HL-60 (cell line): ENCODE results near the gene HEMK1.
A peak's percentile ranks its signal among the peaks of the same experiment; 100 is the strongest.

Experiments used
- DNase-seq, 2 experiments: peaks; one replicate each; pipeline ENCODE4 v3.0.0-alpha.2; 2010 to 2020; ENCODE audit warnings: low read depth in 1 of 2, low spot score in 1 of 2
- H3K27ac ChIP-seq: fragments of 250-450 bp; sonication (Bioruptor Pico); replicated peaks from 2 replicates; pipeline ENCODE4 v1.5.1; 2020; ENCODE audit warnings: mild to moderate bottlenecking, moderate library complexity
- H3K27me3 ChIP-seq: fragments of 250-450 bp; sonication (Bioruptor Pico); 2 replicates; pipeline ENCODE4 v1.5.1; 2021; ENCODE audit warnings: mild to moderate bottlenecking, moderate library complexity; ENCODE audit not compliant: insufficient read depth, poor library complexity, severe bottlenecking
- H3K4me3 ChIP-seq: replicated peaks from 2 replicates; pipeline ENCODE4 v1.5.1; 2011; ENCODE audit warnings: mild to moderate bottlenecking, control low read depth, low read length; ENCODE audit not compliant: insufficient read depth
- GABPA ChIP-seq: IDR thresholded peaks from 2 replicates; pipeline ENCODE4 v1.6.1; 2012; ENCODE audit warnings: low read depth
- POLR2AphosphoS5 ChIP-seq: IDR thresholded peaks from 2 replicates; pipeline ENCODE4 v1.6.1; 2012; ENCODE audit warnings: low read depth
- SPI1 ChIP-seq: IDR thresholded peaks from 2 replicates; pipeline ENCODE4 v1.6.1; 2012; ENCODE audit warnings: low read depth, mild to moderate bottlenecking, borderline replicate concordance
- TF ChIP-seq, protein P1 (sequence below): IDR thresholded peaks from 2 replicates; pipeline ENCODE4 v1.6.1; 2012; ENCODE audit warnings: low read depth; ENCODE audit not compliant: insufficient replicate concordance
- TF ChIP-seq, protein P2 (sequence below): IDR thresholded peaks from one replicate; pipeline ENCODE4 v1.5.1; 2011; ENCODE audit warnings: low read length, control low read depth, inconsistent platforms; ENCODE audit not compliant: insufficient read depth

The HEMK1 gene

DNA sequence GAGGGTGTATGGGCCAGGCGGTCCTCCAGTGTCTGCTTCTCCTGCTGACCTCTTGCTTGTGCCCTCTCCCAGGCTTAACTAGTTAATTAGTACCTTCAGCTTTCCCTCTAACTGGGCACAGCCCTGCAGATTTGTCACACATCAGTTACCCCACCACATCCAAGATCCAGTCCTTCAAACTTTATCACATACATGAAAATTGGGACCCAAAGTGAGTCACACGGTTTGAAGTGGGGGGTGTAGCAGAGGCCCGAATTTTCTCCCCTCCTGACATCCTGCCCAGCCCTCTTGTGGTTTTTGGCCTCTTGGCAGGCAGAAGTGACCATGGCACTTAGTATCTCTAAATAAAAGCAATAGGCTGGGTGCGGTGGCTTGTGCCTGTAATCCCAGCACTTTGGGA, 51.5 kb downstream of the HEMK1 start:
- no peaks in the 10 kb centered on the region for H3K27me3 ChIP-seq
- DNase-seq, result peak in 1 of 2 experiments; percentile 63
- TF ChIP-seq, protein P1, sequence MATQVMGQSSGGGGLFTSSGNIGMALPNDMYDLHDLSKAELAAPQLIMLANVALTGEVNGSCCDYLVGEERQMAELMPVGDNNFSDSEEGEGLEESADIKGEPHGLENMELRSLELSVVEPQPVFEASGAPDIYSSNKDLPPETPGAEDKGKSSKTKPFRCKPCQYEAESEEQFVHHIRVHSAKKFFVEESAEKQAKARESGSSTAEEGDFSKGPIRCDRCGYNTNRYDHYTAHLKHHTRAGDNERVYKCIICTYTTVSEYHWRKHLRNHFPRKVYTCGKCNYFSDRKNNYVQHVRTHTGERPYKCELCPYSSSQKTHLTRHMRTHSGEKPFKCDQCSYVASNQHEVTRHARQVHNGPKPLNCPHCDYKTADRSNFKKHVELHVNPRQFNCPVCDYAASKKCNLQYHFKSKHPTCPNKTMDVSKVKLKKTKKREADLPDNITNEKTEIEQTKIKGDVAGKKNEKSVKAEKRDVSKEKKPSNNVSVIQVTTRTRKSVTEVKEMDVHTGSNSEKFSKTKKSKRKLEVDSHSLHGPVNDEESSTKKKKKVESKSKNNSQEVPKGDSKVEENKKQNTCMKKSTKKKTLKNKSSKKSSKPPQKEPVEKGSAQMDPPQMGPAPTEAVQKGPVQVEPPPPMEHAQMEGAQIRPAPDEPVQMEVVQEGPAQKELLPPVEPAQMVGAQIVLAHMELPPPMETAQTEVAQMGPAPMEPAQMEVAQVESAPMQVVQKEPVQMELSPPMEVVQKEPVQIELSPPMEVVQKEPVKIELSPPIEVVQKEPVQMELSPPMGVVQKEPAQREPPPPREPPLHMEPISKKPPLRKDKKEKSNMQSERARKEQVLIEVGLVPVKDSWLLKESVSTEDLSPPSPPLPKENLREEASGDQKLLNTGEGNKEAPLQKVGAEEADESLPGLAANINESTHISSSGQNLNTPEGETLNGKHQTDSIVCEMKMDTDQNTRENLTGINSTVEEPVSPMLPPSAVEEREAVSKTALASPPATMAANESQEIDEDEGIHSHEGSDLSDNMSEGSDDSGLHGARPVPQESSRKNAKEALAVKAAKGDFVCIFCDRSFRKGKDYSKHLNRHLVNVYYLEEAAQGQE, result no peak
- TF ChIP-seq POLR2AphosphoS5, result peak; percentile 8; the same call in 1 of the 2 replicates
- peak overlapping the region; percentile 11 for H3K4me3 ChIP-seq
- peak overlapping the region; percentile 99 for H3K27ac ChIP-seq

DNA sequence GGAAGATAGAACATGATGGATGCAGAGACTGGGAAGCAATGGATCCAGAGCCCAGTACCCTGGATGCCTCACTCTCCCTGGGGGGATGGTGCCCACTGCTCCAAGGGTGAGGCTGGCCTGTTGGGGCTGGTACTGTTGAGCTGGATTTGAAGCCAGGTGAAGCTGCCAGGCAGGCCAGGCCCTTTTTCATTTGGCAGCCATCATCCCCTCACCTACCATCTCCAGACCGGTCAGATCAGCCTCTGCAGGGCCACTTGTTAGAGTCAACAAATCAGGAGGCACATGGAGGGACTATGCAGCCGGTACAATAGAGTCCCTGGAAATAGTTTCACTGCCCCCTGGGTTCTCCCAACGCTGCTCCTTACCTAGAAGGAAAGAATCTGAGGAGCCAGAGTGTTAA, 53.6 kb downstream of the HEMK1 start:
- H3K27ac ChIP-seq, result peak overlapping the region; percentile 25
- no peak overlapping the region for H3K4me3 ChIP-seq
- H3K27me3 ChIP-seq, result no peaks in the 10 kb centered on the region
- TF ChIP-seq GABPA (no peak), SPI1 (no peak), POLR2AphosphoS5 (no peak)
- TF ChIP-seq, protein P2, sequence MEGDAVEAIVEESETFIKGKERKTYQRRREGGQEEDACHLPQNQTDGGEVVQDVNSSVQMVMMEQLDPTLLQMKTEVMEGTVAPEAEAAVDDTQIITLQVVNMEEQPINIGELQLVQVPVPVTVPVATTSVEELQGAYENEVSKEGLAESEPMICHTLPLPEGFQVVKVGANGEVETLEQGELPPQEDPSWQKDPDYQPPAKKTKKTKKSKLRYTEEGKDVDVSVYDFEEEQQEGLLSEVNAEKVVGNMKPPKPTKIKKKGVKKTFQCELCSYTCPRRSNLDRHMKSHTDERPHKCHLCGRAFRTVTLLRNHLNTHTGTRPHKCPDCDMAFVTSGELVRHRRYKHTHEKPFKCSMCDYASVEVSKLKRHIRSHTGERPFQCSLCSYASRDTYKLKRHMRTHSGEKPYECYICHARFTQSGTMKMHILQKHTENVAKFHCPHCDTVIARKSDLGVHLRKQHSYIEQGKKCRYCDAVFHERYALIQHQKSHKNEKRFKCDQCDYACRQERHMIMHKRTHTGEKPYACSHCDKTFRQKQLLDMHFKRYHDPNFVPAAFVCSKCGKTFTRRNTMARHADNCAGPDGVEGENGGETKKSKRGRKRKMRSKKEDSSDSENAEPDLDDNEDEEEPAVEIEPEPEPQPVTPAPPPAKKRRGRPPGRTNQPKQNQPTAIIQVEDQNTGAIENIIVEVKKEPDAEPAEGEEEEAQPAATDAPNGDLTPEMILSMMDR, result no peak
- TF ChIP-seq, protein P1, result no peak
- no peak for DNase-seq

DNA sequence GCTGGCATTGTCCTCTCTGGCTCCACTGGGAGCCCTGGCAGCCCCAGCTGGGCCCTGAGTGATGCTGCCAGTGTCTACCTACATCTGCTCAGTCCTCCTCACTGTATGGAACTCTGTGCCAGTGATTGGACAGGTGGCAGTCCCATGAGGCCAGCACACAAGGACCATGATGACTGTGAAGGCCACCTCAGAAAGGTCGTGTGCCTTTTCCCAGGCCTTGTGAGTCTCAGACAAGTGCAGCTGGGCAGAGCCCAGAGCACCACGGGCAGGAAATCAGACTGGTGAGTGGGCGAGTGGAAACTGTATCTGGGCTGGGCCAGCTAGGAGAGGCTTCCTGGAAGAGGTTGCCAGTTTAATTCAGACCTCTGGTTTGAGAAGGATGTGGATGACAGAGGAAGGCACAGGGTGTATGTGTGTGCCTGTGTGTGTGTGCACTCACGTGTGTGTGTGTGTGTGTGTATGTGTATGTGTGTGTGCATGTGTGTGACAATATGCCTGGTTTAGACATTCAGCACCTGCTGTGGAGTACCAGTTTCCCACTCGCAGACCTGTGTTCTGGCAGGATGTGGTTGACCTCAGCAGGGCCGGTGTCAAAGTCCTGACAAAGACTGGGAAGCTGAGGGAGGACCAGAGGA, 54.6 kb downstream of the HEMK1 start:
- H3K27me3 ChIP-seq, result no peaks in the 10 kb centered on the region
- TF ChIP-seq, protein P2, result no peak
- no peak for TF ChIP-seq SPI1
- TF ChIP-seq, protein P1, result no peak
- TF ChIP-seq POLR2AphosphoS5, result peak; percentile 82
- DNase-seq, result peak in 1 of 2 experiments; percentile 41
- peak overlapping the region; percentile 25; the same call in 1 of the 2 replicates for H3K27ac ChIP-seq
- H3K4me3 ChIP-seq, result no peak overlapping the region
